ENCODE results near the gene ACTL8.

- TF ChIP-seq, protein P1, sequence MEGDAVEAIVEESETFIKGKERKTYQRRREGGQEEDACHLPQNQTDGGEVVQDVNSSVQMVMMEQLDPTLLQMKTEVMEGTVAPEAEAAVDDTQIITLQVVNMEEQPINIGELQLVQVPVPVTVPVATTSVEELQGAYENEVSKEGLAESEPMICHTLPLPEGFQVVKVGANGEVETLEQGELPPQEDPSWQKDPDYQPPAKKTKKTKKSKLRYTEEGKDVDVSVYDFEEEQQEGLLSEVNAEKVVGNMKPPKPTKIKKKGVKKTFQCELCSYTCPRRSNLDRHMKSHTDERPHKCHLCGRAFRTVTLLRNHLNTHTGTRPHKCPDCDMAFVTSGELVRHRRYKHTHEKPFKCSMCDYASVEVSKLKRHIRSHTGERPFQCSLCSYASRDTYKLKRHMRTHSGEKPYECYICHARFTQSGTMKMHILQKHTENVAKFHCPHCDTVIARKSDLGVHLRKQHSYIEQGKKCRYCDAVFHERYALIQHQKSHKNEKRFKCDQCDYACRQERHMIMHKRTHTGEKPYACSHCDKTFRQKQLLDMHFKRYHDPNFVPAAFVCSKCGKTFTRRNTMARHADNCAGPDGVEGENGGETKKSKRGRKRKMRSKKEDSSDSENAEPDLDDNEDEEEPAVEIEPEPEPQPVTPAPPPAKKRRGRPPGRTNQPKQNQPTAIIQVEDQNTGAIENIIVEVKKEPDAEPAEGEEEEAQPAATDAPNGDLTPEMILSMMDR (IDR thresholded peaks at IDR 0.05; ENCODE audit: low read depth, low read length) = no peak
- TF ChIP-seq POLR2A (IDR thresholded peaks at IDR 0.05; ENCODE audit: extremely low read depth, insufficient read length) (no peak), MYC (IDR thresholded peaks at IDR 0.05; ENCODE audit: low read depth, low read length) (no peak), MAX (IDR thresholded peaks at IDR 0.05; ENCODE audit: low read depth, low read length) (no peak)
Observed at GRCh38 chr1:17780916-17781315, 25.8 kb downstream of the ACTL8 start.
